HEK293 (cell line): ENCODE data around the gene ITGB1.
A peak's percentile ranks its signal among the peaks of the same experiment; 100 is the strongest.

Experiments used
- ATF2 ChIP-seq: fragments of 450-650 bp; formaldehyde crosslinking; IDR thresholded peaks from 2 replicates; pipeline ENCODE4 v1.5.1; 2016; ENCODE audit warnings: missing biosample characterization, missing genetic modification characterization, low read depth
- ELK4 ChIP-seq: IDR thresholded peaks from 2 replicates; pipeline ENCODE4 v1.6.1; 2011; ENCODE audit warnings: mild to moderate bottlenecking, low read depth, low read length, borderline replicate concordance
- MEIS1 ChIP-seq: sonication (generic); formaldehyde crosslinking; IDR thresholded peaks from 2 replicates; pipeline ENCODE4 v1.8.1; 2022; ENCODE audit warnings: missing genetic modification reagents, mild to moderate bottlenecking, borderline replicate concordance
- OVOL3 ChIP-seq: fragments of 450-650 bp; formaldehyde crosslinking; IDR thresholded peaks from 2 replicates; pipeline ENCODE4 v1.5.1; 2016; ENCODE audit warnings: missing biosample characterization, missing genetic modification characterization
- PRDM2 ChIP-seq: fragments of 450-650 bp; formaldehyde crosslinking; IDR thresholded peaks from 2 replicates; pipeline ENCODE4 v1.5.1; 2016; ENCODE audit warnings: missing biosample characterization, missing genetic modification characterization, borderline replicate concordance
- SCRT1 ChIP-seq: fragments of 450-650 bp; formaldehyde crosslinking; IDR thresholded peaks from 2 replicates; pipeline ENCODE4 v1.5.1; 2016; ENCODE audit warnings: missing biosample characterization, missing genetic modification characterization, borderline replicate concordance
- TCF7L2 ChIP-seq: IDR thresholded peaks from 2 replicates; pipeline ENCODE4 v1.6.1; 2011; ENCODE audit warnings: low read depth, mild to moderate bottlenecking, inconsistent platforms, low read length, moderate library complexity, borderline replicate concordance
- WT1 ChIP-seq: fragments of 450-650 bp; formaldehyde crosslinking; IDR thresholded peaks from 2 replicates; pipeline ENCODE4 v1.5.1; 2016; ENCODE audit warnings: missing biosample characterization, missing genetic modification characterization
- ZBTB11 ChIP-seq: fragments of 450-650 bp; formaldehyde crosslinking; conservative IDR thresholded peaks from 2 replicates; pipeline ENCODE4 v1.5.1; 2016; ENCODE audit warnings: low read depth, missing biosample characterization, missing genetic modification characterization
- ZNF16 ChIP-seq: fragments of 450-650 bp; formaldehyde crosslinking; IDR thresholded peaks from 2 replicates; pipeline ENCODE4 v1.5.1; 2016; ENCODE audit warnings: low read depth, missing biosample characterization, missing genetic modification characterization
- ZNF280D ChIP-seq: fragments of 450-650 bp; formaldehyde crosslinking; IDR thresholded peaks from 2 replicates; pipeline ENCODE4 v1.5.1; 2016; ENCODE audit warnings: missing biosample characterization, missing genetic modification characterization
- ZNF350 ChIP-seq: fragments of 450-650 bp; formaldehyde crosslinking; IDR thresholded peaks from 2 replicates; pipeline ENCODE4 v1.5.0; 2017; ENCODE audit warnings: missing biosample characterization, mild to moderate bottlenecking, missing genetic modification characterization
- ZNF518A ChIP-seq: fragments of 450-650 bp; formaldehyde crosslinking; conservative IDR thresholded peaks from 2 replicates; pipeline ENCODE4 v1.5.1; 2016; ENCODE audit warnings: low read depth, missing biosample characterization, missing genetic modification characterization
- ZNF600 ChIP-seq: fragments of 450-650 bp; formaldehyde crosslinking; IDR thresholded peaks from 2 replicates; pipeline ENCODE4 v1.5.1; 2016; ENCODE audit warnings: missing biosample characterization, missing genetic modification characterization
- ZNF624 ChIP-seq: fragments of 450-650 bp; formaldehyde crosslinking; IDR thresholded peaks from 2 replicates; pipeline ENCODE4 v1.5.1; 2017; ENCODE audit warnings: missing biosample characterization, missing genetic modification characterization
- ZNF76 ChIP-seq: fragments of 450-650 bp; formaldehyde crosslinking; IDR thresholded peaks from 2 replicates; pipeline ENCODE4; 2016; ENCODE audit warnings: low read depth, missing biosample characterization, missing genetic modification characterization, borderline replicate concordance

Gene ITGB1

GRCh38 chr10:32958085-32959005 lies at the start of gene ITGB1 (continued):
- TF ChIP-seq ZNF624 (tag by site-specific recombination) = no peak
- TF ChIP-seq OVOL3 = no peak; the same call in 1 of the 2 replicates
- no peak for TF ChIP-seq ZNF280D (tag by site-specific recombination)
- TF ChIP-seq ZNF16 = no peak
- TF ChIP-seq ZNF600 (tag by site-specific recombination) = peak; percentile 53; the same call in 1 of the 2 replicates
- no peak for TF ChIP-seq PRDM2 (tag by site-specific recombination)
- peak; percentile 63; the same call in 1 of the 2 replicates for TF ChIP-seq ZNF76 (tag by site-specific recombination)
- no peak for TF ChIP-seq SCRT1
- no peak for TF ChIP-seq MEIS1 (CRISPR knock-in tag)
- no peak for TF ChIP-seq ZNF350 (tag by site-specific recombination)
- peak; percentile 64; the same call in 1 of the 2 replicates for TF ChIP-seq WT1
- 0 out of 2 replicates have a peak, but pooled peaks have one; percentile 35 for TF ChIP-seq TCF7L2
- no peak for TF ChIP-seq ATF2 (tag by site-specific recombination)
- peak; percentile 96 for TF ChIP-seq ZBTB11
- peak; percentile 41; the same call in 1 of the 2 replicates for TF ChIP-seq ELK4
- TF ChIP-seq ZNF518A (tag by site-specific recombination) = no peak
